Kidney (tissue), 14 donors: ENCODE results near the gene TLE5. TPM values are rescaled to one million over a fixed set of nuclear protein-coding genes. Genes with fewer than 3 reads are reported as not detected.
A peak's percentile ranks its signal among the peaks of the same experiment; 100 is the strongest.
"Not testable (repeated sequence)": the region's sequence is repeated elsewhere in the genome, so short reads cannot be mapped to it uniquely, and the experiment has no call there.

Experiments
- DNase-seq, 5 donors: peaks; one replicate each; pipeline ENCODE4 v3.0.0-alpha.2; 2013 to 2020
- FAIRE-seq: peaks from 2 replicates; lab custom pipeline; 2012; peaks lifted over from hg19 to GRCh38; lab: Jason Lieb, UNC
- H3K27ac ChIP-seq, 2 donors: one replicate each; pipeline ENCODE4 v1.7.0; 2013; ENCODE audit warnings: low read depth in 2 of 2, low read length in 2 of 2, inconsistent platforms in 1 of 2
- H3K27me3 ChIP-seq: one replicate; pipeline ENCODE4 v1.7.1; 2013; ENCODE audit warnings: low read length, inconsistent platforms; ENCODE audit not compliant: control insufficient read depth, insufficient read depth
- H3K36me3 ChIP-seq, 3 donors: one replicate each; pipeline versions ENCODE4 v1.7.0 to v1.7.1; 2013; ENCODE audit warnings: low read length in 3 of 3, control low read depth in 1 of 3, inconsistent platforms in 1 of 3; ENCODE audit not compliant: insufficient read depth in 3 of 3, control insufficient read depth in 2 of 3
- H3K4me1 ChIP-seq, 3 donors: one replicate each; pipeline versions ENCODE4 v1.7.0 to v1.7.1; 2013; ENCODE audit warnings: low read length in 3 of 3, inconsistent platforms in 1 of 3, low read depth in 1 of 3; ENCODE audit not compliant: control insufficient read depth in 2 of 3, insufficient read depth in 2 of 3
- H3K4me3 ChIP-seq, 3 donors: one replicate each; pipeline versions ENCODE4 v1.7.0 to v1.8.1; 2013; ENCODE audit warnings: low read length in 3 of 3, control low read depth in 1 of 3, inconsistent platforms in 1 of 3
- H3K9ac ChIP-seq, 3 donors: one replicate each; pipeline versions ENCODE4 v1.7.0 to v1.7.1; 2013; ENCODE audit warnings: low read length in 3 of 3, control low read depth in 1 of 3, inconsistent platforms in 1 of 3
- H3K9me3 ChIP-seq, 3 donors: one replicate each; pipeline versions ENCODE4 v1.7.0 to v1.7.1; 2013; ENCODE audit warnings: low read length in 3 of 3, control low read depth in 1 of 3, inconsistent platforms in 1 of 3; ENCODE audit not compliant: control insufficient read depth in 2 of 3, insufficient read depth in 1 of 3
- intact Hi-C: fragments of 100-400 bp; cut with DNase I; formaldehyde crosslinking; loops from one replicate; pipeline ENCODE4 v1.11.1; 2022
- polyA plus RNA-seq: library from polyadenylated mRNA; stranded (reverse); fragments of 350-450 nt; fragmentation: Illumina TruSeq; extraction: RNeasy Lipid Tissue Mini Kit (QIAGEN cat#74804); gene quantifications from one replicate; pipeline ENCODE4 v1.2.3, GENCODE V29; 2014; ENCODE audit warnings: low read depth, low replicate concordance; ENCODE audit not compliant: insufficient read depth
- total RNA-seq: library from RNA; stranded (reverse); fragmentation: NEBNext Ultra II Directional; extraction: Animal tissue kit (Norgen Biotek cat#: 25700); gene quantifications from one replicate; pipeline ENCODE4 v1.2.1, GENCODE V29; 2021
- TF ChIP-seq, protein P1 (sequence below): IDR thresholded peaks from 3 replicates; pipeline ENCODE4 v1.5.1; 2012; ENCODE audit warnings: mild to moderate bottlenecking, moderate library complexity, borderline replicate concordance; ENCODE audit not compliant: insufficient read depth; ENCODE audit errors: extremely low read depth
- donor health status: control.
- donor health status: control.
- donor health status: control.
- donor health status: control.
- donor health status: control.
- donor health status: DM: yes; HTN: yes; CAD: no.
- donor health status: Normal renal cell carcinoma (clear cell type).

Gene TLE5
- total and polyA plus RNA-seq, 2 donors from 2014 or later, result 526 to 580 TPM

DNA sequence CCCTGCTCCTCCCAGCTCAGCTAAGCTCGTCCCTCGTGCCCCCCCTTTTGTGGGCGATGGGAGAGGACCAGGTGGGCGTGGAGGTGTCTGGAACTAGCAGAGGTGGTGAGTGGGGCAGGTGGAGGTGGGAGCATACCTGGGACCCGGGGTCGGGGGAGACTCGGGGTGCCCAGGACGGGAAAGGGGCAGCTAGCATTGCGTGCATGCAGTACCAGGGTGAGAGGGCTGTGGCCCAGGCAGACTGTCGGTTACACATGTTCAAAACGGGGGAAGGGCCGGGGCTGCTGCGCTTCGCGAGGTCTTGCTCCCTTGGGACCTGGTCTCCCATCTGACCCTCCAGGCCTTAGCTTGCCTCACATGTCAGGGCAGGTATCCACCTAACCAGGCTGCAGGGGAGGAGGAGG lies 9.1 kb downstream of the TLE5 start:
- no peak overlapping the region for H3K27ac ChIP-seq
- intact Hi-C loops, result no loop called here
- H3K36me3 ChIP-seq, result peaks cover 2 to 20% (median 12%) of the 10 kb centered on the region in 3 donors

DNA sequence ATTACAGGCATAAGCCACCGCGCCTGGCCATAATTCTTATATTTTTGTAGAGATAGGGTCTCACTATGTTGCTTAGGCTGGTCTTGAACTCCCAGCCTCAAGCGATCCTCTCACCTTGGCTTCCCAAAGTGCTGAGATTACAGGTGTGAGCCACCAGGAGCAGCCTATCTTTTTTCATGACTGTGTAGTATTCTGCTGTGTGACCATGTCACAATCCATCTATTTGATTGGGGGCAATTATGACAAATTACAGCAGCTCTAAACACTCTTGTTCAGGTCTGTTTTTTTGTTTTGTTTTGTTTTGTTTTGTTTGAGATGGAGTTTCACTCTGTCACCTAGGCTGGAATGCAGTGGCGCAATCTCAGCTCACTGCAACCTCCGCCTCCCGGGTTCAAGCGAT lies 12.3 kb downstream of the TLE5 start:
- H3K9me3 ChIP-seq, FAIRE-seq, H3K4me3 ChIP-seq, H3K9ac ChIP-seq, DNase-seq, intact Hi-C loops, H3K4me1 ChIP-seq, H3K27me3 ChIP-seq, H3K27ac ChIP-seq: not testable (repeated sequence)
- H3K36me3 ChIP-seq, result peaks cover 0 to 13% (median 6%) of the 10 kb centered on the region in 3 donors

More for the DNA sequence above, 9.1 kb downstream of the TLE5 start:
- FAIRE-seq (no peak), DNase-seq (peak in 1 of 5 donors; percentile 53)
- TF ChIP-seq, protein P1, sequence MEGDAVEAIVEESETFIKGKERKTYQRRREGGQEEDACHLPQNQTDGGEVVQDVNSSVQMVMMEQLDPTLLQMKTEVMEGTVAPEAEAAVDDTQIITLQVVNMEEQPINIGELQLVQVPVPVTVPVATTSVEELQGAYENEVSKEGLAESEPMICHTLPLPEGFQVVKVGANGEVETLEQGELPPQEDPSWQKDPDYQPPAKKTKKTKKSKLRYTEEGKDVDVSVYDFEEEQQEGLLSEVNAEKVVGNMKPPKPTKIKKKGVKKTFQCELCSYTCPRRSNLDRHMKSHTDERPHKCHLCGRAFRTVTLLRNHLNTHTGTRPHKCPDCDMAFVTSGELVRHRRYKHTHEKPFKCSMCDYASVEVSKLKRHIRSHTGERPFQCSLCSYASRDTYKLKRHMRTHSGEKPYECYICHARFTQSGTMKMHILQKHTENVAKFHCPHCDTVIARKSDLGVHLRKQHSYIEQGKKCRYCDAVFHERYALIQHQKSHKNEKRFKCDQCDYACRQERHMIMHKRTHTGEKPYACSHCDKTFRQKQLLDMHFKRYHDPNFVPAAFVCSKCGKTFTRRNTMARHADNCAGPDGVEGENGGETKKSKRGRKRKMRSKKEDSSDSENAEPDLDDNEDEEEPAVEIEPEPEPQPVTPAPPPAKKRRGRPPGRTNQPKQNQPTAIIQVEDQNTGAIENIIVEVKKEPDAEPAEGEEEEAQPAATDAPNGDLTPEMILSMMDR, result no peak
- Histone ChIP-seq H3K9me3 (no peaks in the 10 kb centered on the region), H3K27me3 (no peaks in the 10 kb centered on the region), H3K4me3 (no peak overlapping the region), H3K4me1 (peaks cover 0 to 25% (median 15%) of the 10 kb centered on the region in 3 donors), H3K9ac (no peak overlapping the region)

DNA sequence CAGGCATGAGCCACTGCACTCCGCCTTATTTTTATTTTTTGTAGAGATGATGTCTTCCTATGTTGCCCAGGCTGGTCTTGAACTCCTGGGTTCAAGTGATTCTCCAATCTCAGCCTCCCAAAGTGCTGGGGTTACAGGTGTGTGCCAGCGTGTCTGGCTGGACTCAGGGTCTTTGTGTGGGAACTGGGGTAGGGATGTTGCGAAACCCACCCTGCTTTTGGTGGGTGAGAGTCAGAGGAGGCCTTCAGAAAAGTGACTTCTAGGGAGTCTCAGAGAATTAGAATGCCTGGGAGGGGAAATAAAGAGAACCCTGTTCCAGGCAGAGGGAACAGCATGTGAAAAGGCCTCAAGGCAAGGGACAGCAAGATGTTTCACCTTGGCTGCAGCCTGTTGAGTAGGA lies 13.2 kb downstream of the TLE5 start:
- Histone ChIP-seq H3K4me1 (no peaks in the 10 kb centered on the region), H3K4me3 (no peak overlapping the region), H3K9ac (no peak overlapping the region), H3K27me3 (no peaks in the 10 kb centered on the region), H3K9me3 (no peaks in the 10 kb centered on the region), H3K36me3 (peaks cover 0 to 5% (median 0%) of the 10 kb centered on the region in 3 donors), H3K27ac (no peak overlapping the region)
- intact Hi-C loops, result no loop called here
- DNase-seq (no peak), FAIRE-seq (no peak)
- TF ChIP-seq, protein P1, result no peak

DNA sequence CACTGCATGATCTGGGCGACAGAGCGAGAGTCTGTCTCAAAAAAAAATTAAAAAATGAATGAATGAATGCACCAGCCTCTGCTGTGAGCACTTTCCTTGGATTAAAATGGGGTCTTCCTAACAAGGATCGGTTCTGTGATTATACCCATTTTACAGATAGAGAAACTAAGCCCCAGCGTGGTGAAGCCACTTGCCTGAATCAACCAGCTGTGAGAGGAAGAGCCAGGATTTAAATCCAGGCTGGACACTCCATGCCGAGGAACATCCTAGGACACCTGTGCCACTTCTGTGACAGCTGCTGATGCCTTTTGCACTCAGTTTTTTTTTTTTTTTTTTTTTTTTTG lies 14.1 kb downstream of the TLE5 start:
- Histone ChIP-seq H3K9ac (no peak overlapping the region), H3K27me3 (no peaks in the 10 kb centered on the region), H3K27ac (no peak overlapping the region), H3K9me3 (no peaks in the 10 kb centered on the region), H3K4me3 (no peak overlapping the region), H3K4me1 (no peaks in the 10 kb centered on the region), H3K36me3 (peaks cover 0 to under 1% (median 0%) of the 10 kb centered on the region in 3 donors)
- intact Hi-C loops, result no loop called here
- DNase-seq (no peak), FAIRE-seq (no peak)
- TF ChIP-seq, protein P1, result no peak
